Fibroblast of skin of right quadriceps (primary cell): ENCODE data around the gene GMIP.
"Not testable (repeated sequence)": the region's sequence is repeated elsewhere in the genome, so short reads cannot be mapped to it uniquely, and the experiment has no call there.

Source experiments
- DNase-seq: peaks from one replicate; pipeline ENCODE4 v3.0.0-alpha.2; 2013

Gene GMIP, protein sequence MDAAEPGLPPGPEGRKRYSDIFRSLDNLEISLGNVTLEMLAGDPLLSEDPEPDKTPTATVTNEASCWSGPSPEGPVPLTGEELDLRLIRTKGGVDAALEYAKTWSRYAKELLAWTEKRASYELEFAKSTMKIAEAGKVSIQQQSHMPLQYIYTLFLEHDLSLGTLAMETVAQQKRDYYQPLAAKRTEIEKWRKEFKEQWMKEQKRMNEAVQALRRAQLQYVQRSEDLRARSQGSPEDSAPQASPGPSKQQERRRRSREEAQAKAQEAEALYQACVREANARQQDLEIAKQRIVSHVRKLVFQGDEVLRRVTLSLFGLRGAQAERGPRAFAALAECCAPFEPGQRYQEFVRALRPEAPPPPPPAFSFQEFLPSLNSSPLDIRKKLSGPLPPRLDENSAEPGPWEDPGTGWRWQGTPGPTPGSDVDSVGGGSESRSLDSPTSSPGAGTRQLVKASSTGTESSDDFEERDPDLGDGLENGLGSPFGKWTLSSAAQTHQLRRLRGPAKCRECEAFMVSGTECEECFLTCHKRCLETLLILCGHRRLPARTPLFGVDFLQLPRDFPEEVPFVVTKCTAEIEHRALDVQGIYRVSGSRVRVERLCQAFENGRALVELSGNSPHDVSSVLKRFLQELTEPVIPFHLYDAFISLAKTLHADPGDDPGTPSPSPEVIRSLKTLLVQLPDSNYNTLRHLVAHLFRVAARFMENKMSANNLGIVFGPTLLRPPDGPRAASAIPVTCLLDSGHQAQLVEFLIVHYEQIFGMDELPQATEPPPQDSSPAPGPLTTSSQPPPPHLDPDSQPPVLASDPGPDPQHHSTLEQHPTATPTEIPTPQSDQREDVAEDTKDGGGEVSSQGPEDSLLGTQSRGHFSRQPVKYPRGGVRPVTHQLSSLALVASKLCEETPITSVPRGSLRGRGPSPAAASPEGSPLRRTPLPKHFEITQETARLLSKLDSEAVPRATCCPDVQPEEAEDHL

DNA sequence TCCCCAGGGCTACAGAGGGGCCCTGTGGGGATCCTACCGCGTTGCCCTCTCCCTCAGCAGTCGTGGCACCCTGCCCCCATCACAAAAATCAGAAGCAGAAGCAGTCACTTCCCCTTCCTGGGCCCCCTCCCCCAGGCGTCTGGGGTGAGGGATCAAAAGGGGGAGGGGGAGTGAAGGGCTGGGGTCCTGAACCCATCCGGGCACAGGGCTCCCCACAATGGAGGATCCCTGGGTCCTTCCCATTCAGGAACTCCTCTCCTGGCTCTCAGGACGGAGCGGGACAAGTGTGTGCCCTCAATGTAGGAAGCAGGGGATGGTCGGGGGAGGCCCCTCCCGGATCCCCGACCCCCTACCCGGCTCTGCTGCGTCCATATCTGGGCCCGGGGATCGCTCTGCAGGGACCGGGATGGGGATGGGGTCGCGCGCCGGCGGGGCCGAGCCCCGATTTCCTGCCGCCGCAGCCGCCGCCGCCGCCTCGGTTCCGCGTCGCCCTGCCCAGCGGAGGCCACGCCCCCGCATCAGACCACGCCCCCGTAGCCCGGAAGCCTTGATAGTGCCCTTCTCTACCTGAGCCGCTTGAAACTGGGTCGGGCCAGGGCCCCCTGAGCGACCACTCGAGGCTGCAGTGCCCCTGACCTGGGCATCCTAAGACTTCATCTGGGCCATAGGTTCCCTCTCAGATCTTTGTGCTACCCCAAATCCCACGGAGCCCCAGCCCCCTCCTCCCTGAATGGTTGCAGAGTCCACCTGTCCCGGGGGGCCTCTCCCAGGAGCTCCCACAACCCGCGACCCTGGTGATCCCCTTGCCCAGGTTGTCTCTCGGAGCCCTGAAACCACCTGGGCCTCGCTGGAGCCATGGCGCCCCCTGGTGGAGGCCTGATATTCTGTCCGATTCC lies at the start of gene GMIP:
TSS of gene GMIP (minus strand) at position 500 of the 896 bp plus-strand sequence. CDS start at position 372, 128 bp downstream.
- peak; percentile 44 for DNase-seq

DNA sequence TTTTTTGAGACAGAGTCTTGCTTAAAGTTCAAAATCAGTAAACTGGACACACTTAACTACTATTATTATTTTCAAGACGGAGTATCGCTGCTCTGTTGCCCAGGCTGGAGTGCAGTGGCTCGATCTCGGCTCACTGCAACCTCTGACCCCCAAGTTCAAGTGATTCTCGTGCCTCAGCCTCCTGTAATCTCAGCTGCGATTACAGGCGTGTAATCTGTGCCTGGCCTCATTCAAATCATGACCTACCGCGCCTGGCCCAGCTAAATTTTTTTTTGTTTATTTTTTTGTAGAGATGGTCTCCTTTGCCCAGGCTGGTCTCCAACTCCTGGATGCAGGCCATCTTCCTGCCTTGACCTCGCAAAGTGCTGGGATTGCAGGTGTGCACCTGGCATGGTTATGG lies 48.2 kb upstream of the GMIP start:
- no peak for DNase-seq

DNA sequence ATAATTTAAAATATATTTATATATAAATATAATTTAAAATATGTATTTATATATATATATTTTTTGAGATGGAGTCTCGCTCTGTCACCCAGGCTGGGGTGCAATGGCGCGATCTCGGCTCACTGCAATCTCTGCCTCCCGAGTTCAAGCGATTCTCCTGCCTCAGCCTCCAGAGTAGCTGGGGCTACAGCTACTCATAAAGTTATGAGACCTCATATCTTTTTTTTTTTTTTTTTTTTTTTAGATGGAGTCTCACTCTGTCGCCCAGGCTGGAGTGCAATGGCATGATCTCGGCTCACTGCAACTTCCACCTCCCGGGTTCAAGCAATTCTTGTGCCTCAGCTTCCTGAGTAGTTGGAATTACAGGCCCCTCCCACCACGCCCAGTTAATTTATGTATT lies 45.6 kb upstream of the GMIP start:
- not testable (repeated sequence) for DNase-seq

DNA sequence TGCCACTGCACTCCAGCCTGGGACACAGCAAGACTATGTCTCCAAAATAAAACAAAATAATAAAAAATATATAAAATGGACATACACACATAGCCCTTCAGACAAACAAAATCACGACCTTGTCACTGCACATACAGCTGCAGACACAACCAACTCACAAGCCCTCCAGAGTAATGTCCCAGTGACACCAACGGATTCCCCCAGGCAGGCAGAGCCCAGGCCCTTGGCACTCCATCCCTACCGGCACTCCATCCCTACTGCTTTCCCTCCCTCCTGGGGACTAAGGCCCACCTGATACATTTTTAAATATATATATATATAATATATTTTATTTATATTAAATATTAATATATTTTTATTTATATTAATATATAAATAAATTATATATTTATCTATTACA lies 43.6 kb upstream of the GMIP start:
- no peak for DNase-seq

DNA sequence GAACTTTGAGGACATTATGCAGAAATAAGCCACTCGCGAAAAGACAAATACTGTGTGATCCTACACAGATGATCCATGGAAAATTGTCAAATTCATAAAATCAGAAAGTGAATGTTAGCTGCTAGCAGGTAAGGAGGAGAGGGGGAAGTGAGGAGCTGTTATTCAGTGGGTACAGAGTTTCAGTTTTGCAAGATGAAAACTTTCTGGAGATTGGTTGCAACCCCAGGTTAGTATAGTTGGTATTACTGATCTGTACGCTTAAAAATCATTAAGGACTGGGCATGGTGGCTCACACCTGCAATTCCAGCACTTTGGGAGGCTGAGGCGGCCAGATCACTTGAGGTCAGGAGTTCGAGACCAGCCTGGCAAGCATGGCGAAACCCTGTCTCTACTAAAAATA lies 43.1 kb upstream of the GMIP start:
- DNase-seq: no peak

DNA sequence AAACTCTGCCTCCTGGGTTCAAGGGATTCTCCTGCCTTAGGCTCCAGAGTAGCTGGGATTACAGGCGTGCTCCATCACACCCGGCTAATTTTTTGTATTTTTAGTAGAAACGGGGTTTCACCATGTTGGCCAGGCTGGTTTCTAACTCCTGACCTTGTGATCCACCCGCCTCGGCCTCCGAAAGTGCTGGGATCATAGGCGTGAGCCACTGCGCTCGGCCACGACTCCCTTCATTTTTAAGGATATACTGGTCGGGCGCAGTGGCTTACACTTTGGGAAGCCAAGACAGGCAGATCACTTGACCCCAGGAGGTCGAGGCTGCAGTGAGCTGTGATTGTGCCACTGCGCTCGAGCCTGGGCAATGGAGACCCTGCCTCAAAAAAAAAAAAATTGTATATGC lies 42.7 kb upstream of the GMIP start:
- DNase-seq: not testable (repeated sequence)

- DNase-seq: no peak
Measured at GRCh38 chr19:19679176-19680073, 36.0 kb upstream of the GMIP start.

- DNase-seq: no peak
Measured at GRCh38 chr19:19677579-19677978, 34.1 kb upstream of the GMIP start.

DNA sequence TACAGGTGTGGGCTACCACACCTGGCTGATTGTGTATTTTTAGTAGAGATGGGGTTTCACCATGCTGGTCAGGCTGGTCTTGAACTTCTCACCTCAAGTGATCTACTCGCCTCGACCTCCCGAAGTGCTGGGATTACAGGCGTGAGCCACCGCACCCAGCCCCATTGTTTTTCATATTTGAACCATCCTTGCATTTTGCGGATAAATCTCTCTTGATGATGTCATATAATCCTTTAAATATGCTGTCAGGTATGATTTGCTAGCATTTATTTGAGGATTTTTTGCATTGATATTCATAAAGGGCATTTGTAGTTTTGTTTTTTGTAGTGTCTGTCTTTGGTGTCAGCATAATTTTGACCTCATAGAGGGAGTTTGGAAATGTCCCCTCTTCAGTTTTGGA lies 30.9 kb upstream of the GMIP start:
- no peak for DNase-seq

GRCh38 chr19:19672816-19673215 lies 29.4 kb upstream of the GMIP start:
- no peak for DNase-seq

- DNase-seq: no peak
Measured at GRCh38 chr19:19670070-19670551, 26.7 kb upstream of the GMIP start.

- peak; percentile 87 for DNase-seq
Measured at GRCh38 chr19:19668230-19669012, 25.0 kb upstream of the GMIP start, which contains the start of gene ZNF101. Gene ZNF101 (plus strand): TSS chr19:19668839. CDS start chr19:19668964, 125 bp downstream.

DNA sequence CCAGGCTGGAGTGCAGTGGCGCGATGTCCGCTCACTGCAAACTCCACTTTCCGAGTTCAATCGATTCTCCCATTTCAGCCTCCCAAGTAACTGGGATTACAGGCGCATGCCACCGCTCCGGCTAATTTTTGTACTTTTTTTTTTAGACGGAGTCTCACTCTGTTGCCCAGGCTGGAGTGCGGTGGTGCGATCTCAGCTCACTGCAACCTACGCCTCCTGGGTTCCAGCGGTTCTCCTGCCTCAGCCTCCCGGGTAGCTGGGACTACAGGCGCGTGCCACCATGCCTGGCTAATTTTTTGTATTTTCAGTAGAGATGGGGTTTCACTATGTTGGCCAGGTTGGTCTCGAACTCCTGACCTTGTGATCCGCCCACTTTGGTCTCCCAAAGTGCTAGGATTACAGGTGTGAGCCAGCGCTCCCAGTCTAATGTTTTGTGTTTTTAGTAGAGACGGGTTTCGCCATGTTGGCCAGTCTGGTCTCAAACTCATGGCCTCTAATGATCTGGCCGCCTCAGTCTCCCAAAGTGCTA lies 22.0 kb upstream of the GMIP start:
- not testable (repeated sequence) for DNase-seq

DNA sequence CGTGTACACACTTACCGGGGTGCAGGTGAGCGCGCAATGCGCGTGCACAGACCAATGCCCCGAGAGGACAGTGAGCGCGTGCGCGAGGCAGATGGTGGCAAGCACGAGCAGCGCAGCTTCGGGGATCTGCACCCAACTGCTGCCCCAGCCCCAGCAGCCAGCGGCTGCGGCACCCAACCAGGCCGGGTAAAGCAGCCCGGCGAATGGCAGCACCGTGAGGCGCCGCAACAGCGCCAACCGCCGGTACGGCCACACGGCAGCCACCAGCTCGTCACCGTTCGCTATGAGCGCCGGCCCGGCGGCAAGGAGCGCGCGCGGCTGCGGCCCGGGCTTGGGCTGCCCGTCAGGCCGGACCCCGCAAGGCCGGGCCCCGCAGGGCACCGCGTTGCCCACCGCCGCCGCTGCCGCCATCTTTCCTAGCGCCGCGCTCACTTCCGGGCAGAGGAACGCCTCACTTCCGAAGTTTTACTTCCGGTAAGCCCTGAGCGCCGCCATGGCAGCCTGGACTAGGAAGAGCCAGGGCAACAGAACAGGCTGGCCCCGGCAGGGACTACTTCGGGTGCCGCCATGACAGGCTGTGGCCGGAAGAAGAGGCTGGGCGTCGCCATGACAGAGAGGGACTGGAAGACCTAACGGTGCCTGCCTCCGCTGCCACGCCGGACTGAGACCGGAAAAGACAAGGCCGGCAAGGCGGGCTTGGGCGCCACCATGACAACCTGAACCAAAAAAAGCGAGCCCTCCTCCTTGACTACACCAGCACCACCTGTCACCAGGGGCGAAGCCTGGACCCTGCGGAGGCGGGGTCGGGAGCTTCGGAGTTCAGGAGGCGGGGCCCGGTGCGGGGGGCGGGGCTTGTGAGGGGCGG lies 20.0 kb upstream of the GMIP start, which contains the start of gene ATP13A1:
TSS of gene ATP13A1 (minus strand) at position 421 of the 865 bp plus-strand sequence. CDS start at position 411, 10 bp downstream.
- DNase-seq: peak; percentile 97

- DNase-seq: no peak
Measured at GRCh38 chr19:19662871-19663255, 19.4 kb upstream of the GMIP start.

DNA sequence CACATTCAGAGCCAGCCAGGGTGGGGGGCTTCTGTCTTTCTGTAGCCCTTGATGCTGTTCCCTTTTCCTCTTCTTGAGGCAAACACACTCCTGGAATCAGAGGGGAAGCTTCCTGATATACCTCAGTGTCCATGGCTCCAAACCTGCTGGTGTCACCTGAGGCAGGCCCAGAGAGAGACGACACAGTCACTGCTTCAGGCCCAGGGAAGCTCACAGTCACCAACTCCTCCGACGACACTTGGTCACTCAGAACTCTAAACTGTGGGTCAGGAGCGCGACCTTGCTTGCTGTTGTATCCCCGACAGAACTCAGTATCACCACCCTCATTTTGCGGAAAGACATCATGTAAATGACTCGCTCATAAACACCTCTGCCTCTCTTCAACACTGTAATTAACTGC lies 18.9 kb upstream of the GMIP start:
- DNase-seq: no peak

DNA sequence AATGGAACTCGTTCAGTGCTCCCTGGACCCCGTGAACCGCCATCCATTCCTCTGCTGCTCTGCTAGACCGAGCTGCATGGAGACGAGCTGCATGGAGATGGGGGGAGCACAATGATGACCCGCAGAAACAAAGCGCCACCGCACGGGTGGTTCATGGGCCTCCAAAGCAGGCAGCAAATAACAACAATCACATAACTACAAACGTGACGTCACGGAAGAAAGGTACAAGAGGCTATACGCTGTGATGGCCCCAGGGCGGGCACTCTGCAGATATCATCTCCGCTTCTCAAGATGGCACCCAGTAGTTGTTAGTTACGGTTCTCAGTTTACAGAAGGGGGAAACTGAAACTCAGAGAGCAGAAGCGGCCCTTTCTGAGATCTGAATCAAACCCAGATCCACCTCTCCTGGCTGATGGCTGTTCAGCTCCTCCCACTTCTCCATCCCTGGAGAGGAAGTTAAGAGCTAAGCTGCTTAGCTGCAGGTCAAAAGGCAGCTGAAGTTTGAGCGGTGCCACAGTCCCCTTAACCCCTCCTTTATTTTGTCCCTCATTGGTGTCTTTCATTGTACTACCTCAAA lies 18.3 kb upstream of the GMIP start:
- no peak for DNase-seq

DNA sequence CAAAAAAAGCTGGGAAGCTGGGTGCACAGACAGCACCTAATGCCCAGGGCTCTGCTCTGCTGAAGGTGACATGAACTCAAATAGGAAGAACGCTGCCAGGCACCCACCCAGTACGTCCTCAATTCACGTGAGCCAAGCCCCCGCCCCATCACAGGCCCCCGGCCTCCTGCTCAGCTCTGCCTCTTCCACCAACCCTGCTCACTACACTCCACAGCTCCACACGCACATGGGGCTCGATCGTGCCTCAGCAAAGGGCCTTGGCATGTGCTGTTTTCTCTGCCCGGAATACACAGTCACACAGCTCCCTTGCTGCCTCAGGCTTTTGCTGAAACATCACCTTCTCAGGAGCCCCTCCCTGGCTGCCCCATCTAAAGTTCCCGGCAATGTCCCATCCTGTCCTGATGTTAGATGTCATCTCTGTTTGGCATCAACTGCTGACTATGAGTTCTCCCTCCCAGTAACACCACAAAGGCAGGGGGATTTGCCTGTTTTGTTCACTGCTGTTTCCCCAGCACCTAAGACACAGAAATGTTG lies 17.8 kb upstream of the GMIP start:
- no peak for DNase-seq
